HEK293 (cell line): Measurements from ENCODE around the gene VAMP7.

Source experiments
- CTCF ChIA-PET: fragments of 350-600 bp; formaldehyde crosslinking; extraction: SDS; loops from one replicate; lab custom pipeline; 2021; ENCODE audit warnings: antibody characterized with exemption; lab: Yijun Ruan, JAX
- POLR2A ChIA-PET: fragments of 300-600 bp; formaldehyde crosslinking; extraction: SDS; loops from one replicate; lab custom pipeline; 2020; ENCODE audit warnings: antibody characterized with exemption, inconsistent platforms; lab: Yijun Ruan, JAX
- H3K27ac ChIP-seq: fragments of 200-500 bp; sonication (Bioruptor generic); 2 replicates; pipeline ENCODE4 v1.5.1; 2014; ENCODE audit warnings: low read depth, low read length, control low read depth, inconsistent platforms; ENCODE audit errors: extremely low read depth
- H3K36me3 ChIP-seq, 2 experiments: fragments of 200-500 bp in 1 of 2; sonication (Bioruptor generic) in 1 of 2; 1 replicate in 1 of 2; 2 replicates in 1 of 2; pipeline ENCODE4 v1.5.1; 2014 to 2017; ENCODE audit warnings: inconsistent platforms in 2 of 2, low read length in 2 of 2; ENCODE audit not compliant: control insufficient read depth in 2 of 2, insufficient read depth in 1 of 2
- H3K4me1 ChIP-seq: fragments of 200-500 bp; sonication (Bioruptor generic); 2 replicates; pipeline ENCODE4 v1.5.1; 2014; ENCODE audit warnings: mild to moderate bottlenecking, low read length, inconsistent platforms; ENCODE audit not compliant: control insufficient read depth, insufficient read depth
- H3K4me3 ChIP-seq: 2 replicates; pipeline ENCODE4 v1.5.1; 2011; ENCODE audit warnings: low read depth, mild to moderate bottlenecking, control low read depth, low read length, moderate library complexity
- H3K9me3 ChIP-seq: fragments of 200-500 bp; sonication (Bioruptor generic); 2 replicates; pipeline ENCODE4 v1.5.1; 2014; ENCODE audit warnings: low read depth, low read length, inconsistent platforms; ENCODE audit not compliant: control insufficient read depth, insufficient read depth
- BCL11A ChIP-seq: fragments of 450-650 bp; formaldehyde crosslinking; IDR thresholded peaks from 2 replicates; pipeline ENCODE4 v1.5.1; 2016; ENCODE audit warnings: low read depth, missing biosample characterization, missing genetic modification characterization
- ELK4 ChIP-seq: IDR thresholded peaks from 2 replicates; pipeline ENCODE4 v1.6.1; 2011; ENCODE audit warnings: mild to moderate bottlenecking, low read depth, low read length, borderline replicate concordance
- GFI1B ChIP-seq: fragments of 450-650 bp; formaldehyde crosslinking; IDR thresholded peaks from 2 replicates; pipeline ENCODE4 v1.5.1; 2016; ENCODE audit warnings: missing biosample characterization, missing genetic modification characterization
- GLIS2 ChIP-seq: fragments of 450-650 bp; formaldehyde crosslinking; IDR thresholded peaks from 2 replicates; pipeline ENCODE4 v1.5.1; 2016; ENCODE audit warnings: missing biosample characterization, missing genetic modification characterization
- HOXD13 ChIP-seq: sonication (generic); formaldehyde crosslinking; IDR thresholded peaks from 2 replicates; pipeline ENCODE4 v1.8.0; 2022; ENCODE audit warnings: missing genetic modification reagents, borderline replicate concordance
- KLF17 ChIP-seq: fragments of 450-650 bp; formaldehyde crosslinking; IDR thresholded peaks from 2 replicates; pipeline ENCODE4 v1.5.1; 2016; ENCODE audit warnings: missing biosample characterization, missing genetic modification characterization
- PATZ1 ChIP-seq: fragments of 450-650 bp; formaldehyde crosslinking; IDR thresholded peaks from 2 replicates; pipeline ENCODE4 v1.5.1; 2016; ENCODE audit warnings: missing biosample characterization, missing genetic modification characterization
- PRDM1 ChIP-seq: fragments of 450-650 bp; formaldehyde crosslinking; IDR thresholded peaks from 2 replicates; pipeline ENCODE4; 2016; ENCODE audit warnings: missing biosample characterization, missing genetic modification characterization
- WT1 ChIP-seq: fragments of 450-650 bp; formaldehyde crosslinking; IDR thresholded peaks from 2 replicates; pipeline ENCODE4 v1.5.1; 2016; ENCODE audit warnings: missing biosample characterization, missing genetic modification characterization
- ZBTB21 ChIP-seq: fragments of 450-650 bp; formaldehyde crosslinking; IDR thresholded peaks from 2 replicates; pipeline ENCODE4 v1.5.1; 2017; ENCODE audit warnings: missing biosample characterization, missing genetic modification characterization
- ZBTB7A ChIP-seq: fragments of 450-650 bp; formaldehyde crosslinking; IDR thresholded peaks from 2 replicates; pipeline ENCODE4 v1.5.1; 2016; ENCODE audit warnings: low read depth, missing biosample characterization, missing genetic modification characterization
- ZFP41 ChIP-seq: fragments of 450-650 bp; formaldehyde crosslinking; IDR thresholded peaks from 2 replicates; pipeline ENCODE4 v1.5.1; 2016; ENCODE audit warnings: missing biosample characterization, missing genetic modification characterization, borderline replicate concordance
- ZNF121 ChIP-seq: fragments of 450-650 bp; formaldehyde crosslinking; IDR thresholded peaks from 2 replicates; pipeline ENCODE4 v1.5.1; 2016; ENCODE audit warnings: missing biosample characterization, missing genetic modification characterization
- ZNF133 ChIP-seq: fragments of 450-650 bp; formaldehyde crosslinking; IDR thresholded peaks from 2 replicates; pipeline ENCODE4 v1.5.1; 2016; ENCODE audit warnings: missing biosample characterization, missing genetic modification characterization
- ZNF148 ChIP-seq: fragments of 450-650 bp; formaldehyde crosslinking; IDR thresholded peaks from 2 replicates; pipeline ENCODE4 v1.5.0; 2017; ENCODE audit warnings: missing biosample characterization, missing genetic modification characterization, borderline replicate concordance
- ZNF221 ChIP-seq: fragments of 450-650 bp; formaldehyde crosslinking; IDR thresholded peaks from 2 replicates; pipeline ENCODE4 v1.5.1; 2017; ENCODE audit warnings: missing biosample characterization, missing genetic modification characterization, borderline replicate concordance
- ZNF24 ChIP-seq: fragments of 450-650 bp; formaldehyde crosslinking; IDR thresholded peaks from 2 replicates; pipeline ENCODE4 v1.5.1; 2016; ENCODE audit warnings: missing biosample characterization, missing genetic modification characterization
- ZNF248 ChIP-seq: fragments of 450-650 bp; formaldehyde crosslinking; IDR thresholded peaks from 2 replicates; pipeline ENCODE4 v1.5.1; 2017; ENCODE audit warnings: missing biosample characterization, missing genetic modification characterization
- ZNF26 ChIP-seq: fragments of 450-650 bp; formaldehyde crosslinking; IDR thresholded peaks from 2 replicates; pipeline ENCODE4 v1.5.1; 2016; ENCODE audit warnings: missing biosample characterization, missing genetic modification characterization
- ZNF324 ChIP-seq: fragments of 450-650 bp; formaldehyde crosslinking; IDR thresholded peaks from 2 replicates; pipeline ENCODE4 v1.5.1; 2016; ENCODE audit warnings: missing biosample characterization, missing genetic modification characterization
- ZNF350 ChIP-seq: fragments of 450-650 bp; formaldehyde crosslinking; IDR thresholded peaks from 2 replicates; pipeline ENCODE4 v1.5.0; 2017; ENCODE audit warnings: missing biosample characterization, mild to moderate bottlenecking, missing genetic modification characterization
- ZNF561 ChIP-seq: fragments of 450-650 bp; IDR thresholded peaks from 2 replicates; pipeline ENCODE4 v1.5.1; 2018; ENCODE audit warnings: missing biosample characterization, missing genetic modification characterization, borderline replicate concordance
- ZNF639 ChIP-seq: fragments of 450-650 bp; formaldehyde crosslinking; IDR thresholded peaks from 2 replicates; pipeline ENCODE4 v1.5.1; 2016; ENCODE audit warnings: missing biosample characterization, missing genetic modification characterization
- ZNF654 ChIP-seq: fragments of 450-650 bp; formaldehyde crosslinking; IDR thresholded peaks from 2 replicates; pipeline ENCODE4 v1.5.1; 2016; ENCODE audit warnings: low read depth, missing biosample characterization, missing genetic modification characterization
- ZNF658 ChIP-seq: fragments of 450-650 bp; formaldehyde crosslinking; IDR thresholded peaks from 2 replicates; pipeline ENCODE4; 2016; ENCODE audit warnings: missing biosample characterization, missing genetic modification characterization
- ZNF660 ChIP-seq: fragments of 450-650 bp; IDR thresholded peaks from 2 replicates; pipeline ENCODE4 v1.5.1; 2018; ENCODE audit warnings: missing biosample characterization, mild to moderate bottlenecking, missing genetic modification characterization
- ZNF76 ChIP-seq: fragments of 450-650 bp; formaldehyde crosslinking; IDR thresholded peaks from 2 replicates; pipeline ENCODE4; 2016; ENCODE audit warnings: low read depth, missing biosample characterization, missing genetic modification characterization, borderline replicate concordance
- ZNF785 ChIP-seq: fragments of 450-650 bp; formaldehyde crosslinking; IDR thresholded peaks from 2 replicates; pipeline ENCODE4 v1.5.1; 2016; ENCODE audit warnings: missing biosample characterization, missing genetic modification characterization

VAMP7 gene

GRCh38 chrX:155881158-155881993 lies at the start of gene VAMP7:
TSS of gene VAMP7 (plus strand) at chrX:155881345. CDS start at chrX:155889467, 8,122 bp downstream.
- Histone ChIP-seq H3K27ac (peak within 1 kb of the TSS; percentile 54; the same call in 1 of the 2 replicates), H3K36me3 (no peaks in the 10 kb centered on the region), H3K4me3 (peak within 1 kb of the TSS; percentile 65), H3K4me1 (no peaks in the 10 kb centered on the region), H3K9me3 (no peaks in the 10 kb centered on the region)
- CTCF ChIA-PET, result no interaction called here
- POLR2A ChIA-PET, result no interaction called here
- no peak for TF ChIP-seq GFI1B (tag by site-specific recombination)
- peak; percentile 88 for TF ChIP-seq ZBTB21 (tag by site-specific recombination)
- TF ChIP-seq ZNF324 (tag by site-specific recombination), result peak; percentile 60; the same call in 1 of the 2 replicates
- no peak for TF ChIP-seq ZNF148 (tag by site-specific recombination)
- no peak for TF ChIP-seq ZBTB7A (tag by site-specific recombination)
- peak; percentile 39; the same call in 1 of the 2 replicates for TF ChIP-seq ZNF24 (tag by site-specific recombination)
- no peak for TF ChIP-seq WT1 (tag by site-specific recombination)
- no peak for TF ChIP-seq ZNF350
- no peak for TF ChIP-seq ZNF121 (tag by site-specific recombination)
- peak; percentile 51 for TF ChIP-seq PATZ1 (tag by site-specific recombination)
- TF ChIP-seq ZNF26 (tag by site-specific recombination), result no peak
- no peak for TF ChIP-seq HOXD13 (CRISPR knock-in tag)
- TF ChIP-seq ZNF785 (tag by site-specific recombination), result no peak
- TF ChIP-seq ZNF639 (tag by site-specific recombination), result no peak
- no peak for TF ChIP-seq ZNF248 (tag by site-specific recombination)
- peak; percentile 67; the same call in 1 of the 2 replicates for TF ChIP-seq ZNF561 (tag by site-specific recombination)
- no peak for TF ChIP-seq PRDM1
- TF ChIP-seq ZNF658 (tag by site-specific recombination), result no peak
- peak; percentile 100 for TF ChIP-seq ZNF76 (tag by site-specific recombination)
- no peak for TF ChIP-seq ZNF660 (tag by site-specific recombination)
- peak; percentile 30; the same call in 1 of the 2 replicates for TF ChIP-seq BCL11A (tag by site-specific recombination)
- no peak for TF ChIP-seq ZNF221 (tag by site-specific recombination)
- TF ChIP-seq ZNF133 (tag by site-specific recombination), result no peak
- peak; percentile 93 for TF ChIP-seq GLIS2
- TF ChIP-seq KLF17, result peak; percentile 29; the same call in 1 of the 2 replicates
- no peak for TF ChIP-seq ZNF654 (tag by site-specific recombination)
- no peak for TF ChIP-seq ZFP41 (tag by site-specific recombination)
- TF ChIP-seq ELK4, result peak; percentile 46; the same call in 1 of the 2 replicates
